Measurements from ENCODE around the gene UBE2U.

The UBE2U gene

GRCh38 chr1:64203420-64203819, at the start of gene UBE2U:
Gene UBE2U, plus strand, starts transcription at chr1:64203623. Its CDS starts 428 bp downstream, at chr1:64204051.
- TF ChIP-seq, protein P1, sequence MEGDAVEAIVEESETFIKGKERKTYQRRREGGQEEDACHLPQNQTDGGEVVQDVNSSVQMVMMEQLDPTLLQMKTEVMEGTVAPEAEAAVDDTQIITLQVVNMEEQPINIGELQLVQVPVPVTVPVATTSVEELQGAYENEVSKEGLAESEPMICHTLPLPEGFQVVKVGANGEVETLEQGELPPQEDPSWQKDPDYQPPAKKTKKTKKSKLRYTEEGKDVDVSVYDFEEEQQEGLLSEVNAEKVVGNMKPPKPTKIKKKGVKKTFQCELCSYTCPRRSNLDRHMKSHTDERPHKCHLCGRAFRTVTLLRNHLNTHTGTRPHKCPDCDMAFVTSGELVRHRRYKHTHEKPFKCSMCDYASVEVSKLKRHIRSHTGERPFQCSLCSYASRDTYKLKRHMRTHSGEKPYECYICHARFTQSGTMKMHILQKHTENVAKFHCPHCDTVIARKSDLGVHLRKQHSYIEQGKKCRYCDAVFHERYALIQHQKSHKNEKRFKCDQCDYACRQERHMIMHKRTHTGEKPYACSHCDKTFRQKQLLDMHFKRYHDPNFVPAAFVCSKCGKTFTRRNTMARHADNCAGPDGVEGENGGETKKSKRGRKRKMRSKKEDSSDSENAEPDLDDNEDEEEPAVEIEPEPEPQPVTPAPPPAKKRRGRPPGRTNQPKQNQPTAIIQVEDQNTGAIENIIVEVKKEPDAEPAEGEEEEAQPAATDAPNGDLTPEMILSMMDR (IDR thresholded peaks at IDR 0.05): no peak

GRCh38 chr1:64155278-64155677, 48.1 kb upstream of the UBE2U start:
- DNase-seq (ENCODE audit: low spot score): no peak
- TF ChIP-seq, protein P1 (IDR thresholded peaks at IDR 0.05): no peak
- Histone ChIP-seq H3K4me3 (no peak overlapping the region), H3K27ac (no peak overlapping the region)

More at GRCh38 chr1:64203420-64203819, at the start of gene UBE2U:
- H3K4me3 ChIP-seq: no peak within 1 kb of the TSS
- no peak within 1 kb of the TSS for H3K27ac ChIP-seq
- DNase-seq (ENCODE audit: low spot score): no peak

- Histone ChIP-seq H3K27ac (peak overlapping the region; percentile 54 to 69), H3K4me3 (no peak overlapping the region)
- TF ChIP-seq, protein P1 (IDR thresholded peaks at IDR 0.05): no peak
These were observed 42.0 kb upstream of the UBE2U start for GRCh38 chr1:64161357-64161941.

GRCh38 chr1:64162151-64162550, 41.3 kb upstream of the UBE2U start:
- no peak overlapping the region for H3K4me3 ChIP-seq
- TF ChIP-seq, protein P1 (IDR thresholded peaks at IDR 0.05): no peak
- DNase-seq (ENCODE audit: low spot score): no peak
- H3K27ac ChIP-seq: peak overlapping the region; percentile 31 to 54

More at GRCh38 chr1:64161357-64161941, 42.0 kb upstream of the UBE2U start:
- DNase-seq (ENCODE audit: low spot score): no peak

- Histone ChIP-seq H3K4me3 (no peak overlapping the region), H3K27ac (peak overlapping the region; percentile 54 to 63)
- no peak for DNase-seq (ENCODE audit: low spot score)
- TF ChIP-seq, protein P1 (IDR thresholded peaks at IDR 0.05): no peak
These were observed 40.6 kb upstream of the UBE2U start for GRCh38 chr1:64162804-64163203.

DNA sequence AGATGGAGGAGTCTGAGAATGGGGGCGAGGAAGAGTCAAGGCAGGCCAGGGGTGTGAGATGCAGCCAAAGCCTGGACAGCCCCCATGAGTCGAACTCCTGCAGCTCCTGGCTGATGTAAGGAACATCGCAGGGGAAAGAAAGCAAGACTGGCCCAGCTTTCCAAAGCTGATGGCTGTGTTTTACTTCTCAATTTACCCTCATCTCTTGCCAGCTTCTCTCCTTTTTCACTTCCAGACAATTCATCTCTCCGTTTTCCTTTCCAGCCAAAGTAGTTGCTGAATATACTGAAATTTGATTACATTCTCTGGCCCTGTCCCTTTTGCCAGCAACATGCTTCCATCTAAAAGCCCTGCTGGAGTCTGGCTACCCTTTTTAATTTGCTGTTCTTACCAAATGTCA, 40.0 kb upstream of the UBE2U start:
- Histone ChIP-seq H3K4me3 (no peak overlapping the region), H3K27ac (peak overlapping the region in 1 of 2 donors; percentile 63)
- no peak for DNase-seq (ENCODE audit: low spot score)
- TF ChIP-seq, protein P1 (IDR thresholded peaks at IDR 0.05): no peak

DNA sequence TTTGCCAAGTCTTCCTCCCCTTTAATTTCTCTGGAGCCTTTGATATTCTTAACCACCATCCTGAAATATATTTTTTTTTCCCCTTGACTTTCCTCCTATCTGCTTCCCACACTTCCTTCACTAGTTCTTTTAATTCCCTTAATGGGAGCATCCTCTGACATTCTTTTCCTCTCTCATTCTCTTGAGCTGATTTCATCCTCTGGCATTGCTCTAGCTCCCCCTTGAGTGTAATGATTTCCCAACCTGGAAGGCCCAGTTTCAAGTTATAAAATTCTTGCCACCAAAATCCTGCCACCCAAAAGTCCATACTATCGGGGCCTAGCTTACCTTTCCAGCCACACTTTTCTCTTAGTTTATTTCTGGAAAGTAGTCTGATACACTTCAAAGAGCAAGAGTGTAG, 39.5 kb upstream of the UBE2U start:
- H3K27ac ChIP-seq: peak overlapping the region in 1 of 2 donors; percentile 63
- DNase-seq (ENCODE audit: low spot score): no peak
- no peak overlapping the region for H3K4me3 ChIP-seq
- TF ChIP-seq, protein P1 (IDR thresholded peaks at IDR 0.05): peak; percentile 12

Measured in coronary artery (tissue), 2 donors.